SK-N-SH (cell line): ENCODE results near the gene MYO15B.

Source experiments
- CTCF ChIP-seq: fragments of 200-600 bp; sonication (generic); IDR thresholded peaks from 2 replicates; pipeline ENCODE4 v1.6.1; 2017; ENCODE audit warnings: antibody characterized with exemption, mild to moderate bottlenecking, moderate library complexity
- EZH2phosphoT487 ChIP-seq: fragments of 200-600 bp; sonication (generic); IDR thresholded peaks from 2 replicates; pipeline ENCODE4 v1.6.1; 2017; ENCODE audit warnings: low read depth, mixed run types, mild to moderate bottlenecking, antibody characterized with exemption, moderate library complexity, borderline replicate concordance
- FOXM1 ChIP-seq: IDR thresholded peaks from 2 replicates; pipeline ENCODE4 v1.4.0; 2012; ENCODE audit warnings: low read depth, mild to moderate bottlenecking
- GATA2 ChIP-seq: sonication (generic); formaldehyde crosslinking; IDR thresholded peaks from 2 replicates; pipeline ENCODE4 v1.5.0; 2020; ENCODE audit warnings: mild to moderate bottlenecking, missing genetic modification reagents
- JUND ChIP-seq: IDR thresholded peaks from 2 replicates; pipeline ENCODE4 v1.4.0; 2012
- MAX ChIP-seq: IDR thresholded peaks from 2 replicates; pipeline ENCODE4 v1.4.0; 2012; ENCODE audit warnings: low read depth
- MXI1 ChIP-seq: IDR thresholded peaks from 2 replicates; pipeline ENCODE4 v1.6.1; 2012; ENCODE audit warnings: mild to moderate bottlenecking, low read depth, low read length, improper control_type of control experiment
- PBX3 ChIP-seq: IDR thresholded peaks from 2 replicates; pipeline ENCODE4; 2012
- POLR2AphosphoS5 ChIP-seq: IDR thresholded peaks from 2 replicates; pipeline ENCODE4 v1.6.1; 2012; ENCODE audit warnings: low read depth, low read length
- RFX5 ChIP-seq: IDR thresholded peaks from 2 replicates; pipeline ENCODE4 v1.6.1; 2012; ENCODE audit warnings: mild to moderate bottlenecking, improper control_type of control experiment, low read length
- RXRA ChIP-seq: IDR thresholded peaks from 2 replicates; pipeline ENCODE4 v1.4.0; 2012; ENCODE audit warnings: low read depth, mild to moderate bottlenecking, borderline replicate concordance
- SIN3A ChIP-seq: IDR thresholded peaks from 2 replicates; pipeline ENCODE4 v1.6.1; 2012; ENCODE audit warnings: low read depth, mild to moderate bottlenecking, low read length, moderate library complexity, borderline replicate concordance
- SMC3 ChIP-seq: IDR thresholded peaks from 2 replicates; pipeline ENCODE4 v1.6.1; 2012; ENCODE audit warnings: low read depth, low read length, improper control_type of control experiment
- USF2 ChIP-seq: fragments of 150-350 bp; IDR thresholded peaks from 2 replicates; pipeline ENCODE4 v1.6.1; 2017; ENCODE audit warnings: antibody characterized with exemption, low read length, low read depth, borderline replicate concordance

GRCh38 chr17:75588596-75589011, 1.0 kb downstream of the MYO15B start:
- TF ChIP-seq CTCF (no peak), RXRA (no peak), USF2 (no peak), FOXM1 (no peak), GATA2 (CRISPR knock-in tag) (no peak), JUND (no peak), POLR2AphosphoS5 (no peak), PBX3 (no peak), MXI1 (no peak), SIN3A (no peak), SMC3 (no peak), EZH2phosphoT487 (no peak), MAX (no peak), RFX5 (no peak)
